Midbrain (tissue), 1 donor: ENCODE data around the gene SUMO4.
A peak's percentile ranks its signal among the peaks of the same experiment; 100 is the strongest.
"Not testable (repeated sequence)": the region's sequence is repeated elsewhere in the genome, so short reads cannot be mapped to it uniquely, and the experiment has no call there.

Experiments used
- DNase-seq: peaks from one replicate; lab custom pipeline; 2025; lab: John Stamatoyannopoulos, UW

The SUMO4 gene

GRCh38 chr6:149431905-149432775 is 32.1 kb downstream of the SUMO4 start:
- DNase-seq, result peak; percentile 88

- no peak for DNase-seq
These were observed 33.3 kb downstream of the SUMO4 start for GRCh38 chr6:149433405-149433804.

- no peak for DNase-seq
These were observed 33.8 kb downstream of the SUMO4 start for GRCh38 chr6:149433881-149434280.

- no peak for DNase-seq
These were observed 36.0 kb downstream of the SUMO4 start for GRCh38 chr6:149435919-149436586.

- DNase-seq, result no peak
These were observed 36.6 kb downstream of the SUMO4 start for GRCh38 chr6:149436647-149437046.

- DNase-seq, result no peak
These were observed 37.1 kb downstream of the SUMO4 start for GRCh38 chr6:149437212-149437611.

GRCh38 chr6:149438855-149439254 is 38.8 kb downstream of the SUMO4 start:
- DNase-seq, result no peak

- DNase-seq, result no peak
These were observed 39.6 kb downstream of the SUMO4 start for GRCh38 chr6:149439626-149440025.

- no peak for DNase-seq
These were observed 40.9 kb downstream of the SUMO4 start for GRCh38 chr6:149440735-149441671.

- no peak for DNase-seq
These were observed 41.7 kb downstream of the SUMO4 start for GRCh38 chr6:149441740-149442139.

- DNase-seq, result peak; percentile 27
These were observed 43.5 kb downstream of the SUMO4 start for GRCh38 chr6:149443411-149444181.

GRCh38 chr6:149444360-149445094 is 44.5 kb downstream of the SUMO4 start:
- DNase-seq, result not testable (repeated sequence)

- DNase-seq, result no peak
These were observed 45.0 kb downstream of the SUMO4 start for GRCh38 chr6:149445095-149445466.

- DNase-seq, result no peak
These were observed 45.5 kb downstream of the SUMO4 start for GRCh38 chr6:149445573-149445972.

GRCh38 chr6:149446791-149447376 is 46.8 kb downstream of the SUMO4 start:
- no peak for DNase-seq

GRCh38 chr6:149448821-149449453 is 48.9 kb downstream of the SUMO4 start:
- no peak for DNase-seq

- no peak for DNase-seq
These were observed 50.0 kb downstream of the SUMO4 start for GRCh38 chr6:149449831-149450678.
